ENCODE results near the gene DCUN1D2.
"Not testable (repeated sequence)": the region's sequence is repeated elsewhere in the genome, so short reads cannot be mapped to it uniquely, and the experiment has no call there.

The DCUN1D2 gene

GRCh38 chr13:113442354-113442984 is 48.0 kb downstream of the DCUN1D2 start:
- DNase-seq, result no peak

- no peak for DNase-seq
These were observed 48.9 kb downstream of the DCUN1D2 start for GRCh38 chr13:113441661-113442060.

- no peak for DNase-seq
These were observed 53.0 kb downstream of the DCUN1D2 start for GRCh38 chr13:113437408-113438010.

- not testable (repeated sequence) for DNase-seq
These were observed 53.6 kb downstream of the DCUN1D2 start for GRCh38 chr13:113436866-113437265.

GRCh38 chr13:113435907-113436306 is 54.6 kb downstream of the DCUN1D2 start:
- DNase-seq, result not testable (repeated sequence)

GRCh38 chr13:113433391-113433916 is 57.1 kb downstream of the DCUN1D2 start:
- DNase-seq, result no peak

GRCh38 chr13:113432506-113433270 is 57.8 kb downstream of the DCUN1D2 start:
- DNase-seq, result no peak

- DNase-seq, result no peak
These were observed 59.3 kb downstream of the DCUN1D2 start for GRCh38 chr13:113431171-113431570.

- DNase-seq, result no peak
These were observed 60.0 kb downstream of the DCUN1D2 start for GRCh38 chr13:113430378-113431110.

GRCh38 chr13:113429608-113429985 is 60.9 kb downstream of the DCUN1D2 start:
- DNase-seq, result no peak

GRCh38 chr13:113428871-113429607 is 61.5 kb downstream of the DCUN1D2 start:
- DNase-seq, result no peak

- no peak for DNase-seq
These were observed 62.0 kb downstream of the DCUN1D2 start for GRCh38 chr13:113428469-113428865.

- no peak for DNase-seq
These were observed 62.7 kb downstream of the DCUN1D2 start for GRCh38 chr13:113427562-113428468.

- no peak for DNase-seq
These were observed 63.9 kb downstream of the DCUN1D2 start for GRCh38 chr13:113426591-113426986.

- no peak for DNase-seq
These were observed 64.4 kb downstream of the DCUN1D2 start for GRCh38 chr13:113425941-113426590.

- DNase-seq, result no peak
These were observed 66.9 kb downstream of the DCUN1D2 start for GRCh38 chr13:113423520-113424163.

GRCh38 chr13:113422807-113423519 is 67.5 kb downstream of the DCUN1D2 start:
- DNase-seq, result no peak

GRCh38 chr13:113421673-113422270 is 68.7 kb downstream of the DCUN1D2 start:
- no peak for DNase-seq

Measured in bone marrow (tissue), 2 donors.